Effector memory CD8-positive, alpha-beta T cell (primary cell): ENCODE results near the gene ITGAV.

Source experiments
- ATAC-seq: fragments of 150-1000 bp; cut with Tn5 transposase; replicated peaks from 2 replicates; pipeline ENCODE4 v1.10.0; 2021; ENCODE audit warnings: mild to moderate bottlenecking, moderate library complexity
- DNase-seq, 3 experiments: peaks; one replicate each; pipeline ENCODE4 v3.0.0; 2021
- H3K27ac Mint-ChIP-seq, 2 donors: one replicate each; pipeline ENCODE4 v1.8.0; 2022; ENCODE audit warnings: mild to moderate bottlenecking in 2 of 2, mixed read lengths in 2 of 2, moderate library complexity in 2 of 2
- H3K27me3 Mint-ChIP-seq, 2 donors: one replicate each; pipeline ENCODE4 v1.8.0; 2022; ENCODE audit warnings: mixed read lengths in 2 of 2
- H3K36me3 Mint-ChIP-seq: one replicate; pipeline ENCODE4 v1.8.0; 2022; ENCODE audit warnings: mild to moderate bottlenecking, moderate library complexity, mixed read lengths; ENCODE audit not compliant: insufficient read depth
- H3K4me1 Mint-ChIP-seq, 2 donors: one replicate each; pipeline ENCODE4 v1.8.0; 2022; ENCODE audit warnings: low read depth in 2 of 2, mixed read lengths in 2 of 2
- H3K4me3 Mint-ChIP-seq, 2 donors: one replicate each; pipeline ENCODE4 v1.8.0; 2022; ENCODE audit warnings: mild to moderate bottlenecking in 2 of 2, mixed read lengths in 2 of 2, moderate library complexity in 2 of 2
- H3K9me3 Mint-ChIP-seq, 2 donors: one replicate each; pipeline ENCODE4 v1.8.0; 2022; ENCODE audit warnings: mixed read lengths in 2 of 2

The ITGAV gene

DNA sequence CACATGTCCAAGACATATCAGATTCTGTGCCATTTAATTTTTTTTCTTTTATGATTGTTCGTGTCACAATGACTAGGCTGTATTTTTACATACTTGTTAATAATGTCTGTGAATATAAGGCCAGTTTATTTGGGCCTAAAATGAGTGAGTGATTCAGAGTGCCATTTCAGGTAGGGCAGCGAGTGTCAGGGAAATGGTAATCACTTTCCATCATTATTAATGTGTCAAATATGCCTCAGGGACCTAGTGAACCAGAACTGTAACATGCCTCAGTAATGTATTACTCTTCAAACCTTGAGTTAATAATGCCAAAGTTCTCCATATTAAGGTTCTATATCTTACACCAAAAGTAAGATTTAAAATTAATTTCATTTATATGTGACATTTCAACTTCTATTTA is 112.6 kb downstream of the ITGAV start:
- Mint-ChIP-seq H3K4me1 (no peaks in the 10 kb centered on the region), H3K27ac (no peak overlapping the region), H3K36me3 (no peaks in the 10 kb centered on the region), H3K4me3 (no peak overlapping the region), H3K27me3 (peaks cover 17 to 18% of the 10 kb centered on the region in 2 donors), H3K9me3 (no peaks in the 10 kb centered on the region)
- ATAC-seq, result no peak
- no peak for DNase-seq

DNA sequence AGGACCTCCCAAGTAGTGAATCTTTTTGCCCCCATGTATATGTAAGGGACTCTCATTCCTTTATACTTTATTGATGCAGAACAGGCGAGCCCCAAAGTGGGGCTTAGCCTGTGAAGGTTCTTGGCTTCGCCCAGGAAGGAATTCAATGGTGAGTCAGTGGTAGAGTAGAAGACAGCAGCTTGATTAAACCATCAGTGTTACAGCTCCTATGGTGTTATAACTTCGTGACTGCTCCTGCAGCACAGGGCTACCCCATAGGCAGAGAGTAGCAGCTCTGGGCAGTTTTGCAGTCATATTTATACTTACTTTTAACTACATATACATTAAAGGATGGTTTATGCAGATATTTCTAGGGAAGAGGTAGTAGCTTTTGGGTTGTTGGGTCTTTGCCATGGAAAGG is 115.0 kb downstream of the ITGAV start:
- Mint-ChIP-seq H3K27ac (no peak overlapping the region), H3K9me3 (no peaks in the 10 kb centered on the region), H3K4me3 (no peak overlapping the region), H3K36me3 (no peaks in the 10 kb centered on the region), H3K4me1 (no peaks in the 10 kb centered on the region), H3K27me3 (peaks cover 9 to 13% of the 10 kb centered on the region in 2 donors)
- no peak for DNase-seq
- no peak for ATAC-seq

DNA sequence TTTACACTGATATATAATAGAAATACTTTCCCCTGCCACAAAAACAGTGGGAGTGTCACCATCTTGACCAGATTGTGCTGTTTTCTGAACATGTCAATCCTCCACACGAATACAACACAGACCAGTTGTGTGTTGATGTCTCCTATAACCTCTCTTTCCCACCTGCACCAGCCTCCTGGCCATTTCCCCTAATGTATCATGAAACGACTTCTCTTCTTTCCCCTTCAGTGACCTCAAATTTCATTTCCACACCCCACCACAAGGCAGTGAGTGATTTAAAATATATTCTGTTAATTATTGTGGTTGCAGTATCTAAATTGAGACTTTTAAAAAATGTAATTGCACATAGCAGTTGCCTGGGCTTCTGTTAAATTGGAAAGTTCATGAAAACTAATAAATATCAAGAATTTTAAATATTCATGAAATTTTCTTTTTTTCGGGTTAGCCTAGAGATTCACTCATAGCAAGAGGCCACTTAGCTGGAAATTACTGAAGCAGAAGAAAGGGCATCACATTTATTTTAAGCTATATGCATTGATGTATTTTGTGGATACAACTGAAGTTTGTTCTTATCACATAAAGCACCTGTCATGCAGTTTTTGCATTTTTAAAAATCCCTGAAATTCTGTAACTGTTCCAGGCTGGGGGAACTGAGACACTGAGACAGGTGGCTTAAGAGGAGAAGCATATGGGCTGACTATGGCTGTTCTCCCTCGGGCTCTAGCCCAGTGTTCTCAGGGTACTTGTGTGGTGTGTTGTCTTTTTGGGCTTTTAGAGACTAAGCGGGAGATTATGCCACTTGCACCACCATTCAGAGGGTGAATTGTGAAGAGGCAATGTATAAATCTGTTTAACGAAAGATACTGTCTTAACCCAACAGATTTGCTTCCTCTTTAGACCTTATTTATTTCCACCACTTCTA is 119.9 kb downstream of the ITGAV start:
- Mint-ChIP-seq H3K4me3 (no peak overlapping the region), H3K27me3 (peaks cover 0 to 15% of the 10 kb centered on the region in 2 donors), H3K27ac (no peak overlapping the region), H3K36me3 (no peaks in the 10 kb centered on the region), H3K9me3 (no peaks in the 10 kb centered on the region), H3K4me1 (no peaks in the 10 kb centered on the region)
- no peak for ATAC-seq
- no peak for DNase-seq

DNA sequence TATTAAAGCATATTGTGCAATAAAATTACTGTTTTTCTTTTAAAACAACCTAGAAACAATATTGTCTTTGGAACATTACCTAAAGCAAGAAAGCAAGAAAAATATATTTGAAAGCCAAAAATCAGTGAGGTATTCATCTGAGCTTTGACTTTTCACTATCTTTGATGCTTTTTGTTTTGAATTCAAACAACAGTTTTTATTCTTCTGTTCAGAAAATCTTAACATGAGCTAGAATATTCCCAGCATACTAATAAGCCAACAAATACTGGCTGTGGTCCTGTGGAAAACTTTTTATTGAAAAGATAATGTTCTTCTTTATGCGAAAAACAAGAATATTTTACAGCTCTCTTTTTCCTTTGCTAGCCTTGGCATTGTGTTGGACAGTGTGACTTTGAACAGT is 123.8 kb downstream of the ITGAV start:
- Mint-ChIP-seq H3K4me3 (no peak overlapping the region), H3K4me1 (no peaks in the 10 kb centered on the region), H3K9me3 (no peaks in the 10 kb centered on the region), H3K27ac (no peak overlapping the region), H3K36me3 (no peaks in the 10 kb centered on the region), H3K27me3 (peaks cover 0 to 7% of the 10 kb centered on the region in 2 donors)
- DNase-seq (no peak), ATAC-seq (no peak)

DNA sequence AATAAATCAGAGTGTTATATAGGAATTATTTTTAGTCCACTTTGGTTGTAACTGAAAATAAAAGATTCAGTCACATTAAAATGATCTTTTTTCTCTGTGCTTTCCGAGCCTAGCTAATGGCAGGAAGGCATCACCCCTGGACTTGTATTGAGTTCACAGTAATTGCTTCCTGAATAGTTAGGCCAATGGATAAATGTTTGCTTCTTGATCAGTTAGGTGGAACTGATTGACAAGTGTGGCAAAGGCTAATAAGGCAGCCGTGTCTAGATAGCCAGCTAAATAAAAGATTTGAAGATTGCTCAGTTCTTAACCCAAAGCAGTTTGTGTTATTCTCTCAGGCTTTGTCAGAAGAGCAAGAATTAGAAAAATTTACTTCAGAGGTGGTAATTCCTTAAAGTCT is 124.8 kb downstream of the ITGAV start:
- H3K4me1 Mint-ChIP-seq, result no peaks in the 10 kb centered on the region
- no peak overlapping the region for H3K4me3 Mint-ChIP-seq
- no peak for ATAC-seq
- DNase-seq, result no peak
- no peaks in the 10 kb centered on the region for H3K9me3 Mint-ChIP-seq
- peaks cover 0 to 7% of the 10 kb centered on the region in 2 donors for H3K27me3 Mint-ChIP-seq
- no peaks in the 10 kb centered on the region for H3K36me3 Mint-ChIP-seq
- no peak overlapping the region for H3K27ac Mint-ChIP-seq

DNA sequence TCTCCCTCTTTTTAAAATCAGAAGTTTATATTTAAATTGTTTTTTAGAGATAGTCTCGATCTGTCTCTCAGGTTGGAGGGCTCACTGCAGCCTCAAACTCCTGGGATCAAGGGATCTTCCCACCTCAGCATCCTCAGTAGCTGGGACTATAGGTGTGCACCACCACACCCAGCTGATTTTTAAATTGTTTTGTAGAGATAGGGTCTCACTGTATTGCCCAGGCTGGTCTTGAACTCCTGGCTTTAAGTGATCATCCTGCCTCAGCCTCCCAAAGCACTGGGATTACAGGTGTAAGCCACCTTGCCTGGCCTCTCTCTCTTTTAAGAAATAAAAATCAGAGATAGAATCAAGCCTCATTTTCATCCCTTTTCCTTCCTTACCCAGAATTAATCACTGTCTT is 126.1 kb downstream of the ITGAV start:
- DNase-seq (no peak), ATAC-seq (no peak)
- Mint-ChIP-seq H3K9me3 (no peaks in the 10 kb centered on the region), H3K4me3 (no peak overlapping the region), H3K4me1 (no peaks in the 10 kb centered on the region), H3K36me3 (no peaks in the 10 kb centered on the region), H3K27me3 (peaks cover 0 to 7% of the 10 kb centered on the region in 2 donors), H3K27ac (no peak overlapping the region)

DNA sequence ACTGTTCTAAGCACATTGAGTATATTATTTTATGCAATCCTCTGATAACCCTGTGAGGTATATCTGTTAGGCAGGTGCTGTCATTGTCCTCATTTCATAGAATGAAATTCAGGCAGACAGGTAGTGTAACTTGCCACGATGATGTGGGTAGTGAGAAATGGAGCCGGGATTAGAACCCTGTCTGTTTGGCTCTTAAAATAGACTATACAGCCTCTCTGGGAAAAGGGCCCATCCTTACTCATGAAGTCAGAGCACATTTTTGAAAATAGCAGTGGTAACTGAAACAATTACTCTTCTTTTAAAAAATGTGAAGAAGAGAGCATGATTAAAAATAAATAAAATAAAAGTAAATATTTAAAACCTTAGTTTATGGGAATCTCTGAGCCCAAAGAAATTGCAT is 127.0 kb downstream of the ITGAV start:
- H3K4me1 Mint-ChIP-seq, result no peaks in the 10 kb centered on the region
- no peaks in the 10 kb centered on the region for H3K9me3 Mint-ChIP-seq
- H3K27ac Mint-ChIP-seq, result no peak overlapping the region
- DNase-seq (no peak), ATAC-seq (no peak)
- H3K4me3 Mint-ChIP-seq, result no peak overlapping the region
- H3K27me3 Mint-ChIP-seq, result peaks cover 0 to 7% of the 10 kb centered on the region in 2 donors
- H3K36me3 Mint-ChIP-seq, result no peaks in the 10 kb centered on the region

DNA sequence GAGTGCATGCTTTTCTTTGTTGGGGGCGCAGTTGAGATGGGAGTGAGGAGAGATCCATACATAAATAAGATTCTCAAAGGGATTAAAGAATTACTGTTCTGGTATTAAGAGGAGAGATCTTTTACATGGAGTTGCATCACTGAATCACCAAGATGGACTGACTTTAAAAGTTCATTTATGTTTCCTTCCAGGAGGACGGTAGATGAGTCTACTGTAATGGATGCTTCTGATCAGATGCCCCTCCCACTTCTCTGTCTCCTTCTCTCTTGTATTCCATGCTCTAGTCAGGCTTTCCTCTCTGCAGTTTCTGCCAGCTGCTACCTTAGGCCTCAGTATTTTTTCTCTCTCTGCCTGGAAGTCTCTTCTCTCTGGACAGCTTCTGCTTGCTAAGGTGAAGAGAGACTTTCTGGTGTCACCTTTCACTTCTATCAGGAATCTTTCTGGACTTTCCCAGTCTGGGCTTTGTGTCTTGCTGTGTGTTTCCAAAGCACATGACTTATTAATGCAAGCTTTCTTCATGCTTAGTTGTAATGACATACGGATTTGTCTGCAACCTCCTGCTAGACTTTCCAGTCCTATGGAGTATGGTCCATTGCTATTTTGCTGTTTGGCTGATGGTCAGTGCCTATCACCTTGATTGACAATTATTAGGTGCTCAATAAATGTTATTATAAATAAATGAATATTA is 127.6 kb downstream of the ITGAV start:
- Mint-ChIP-seq H3K27me3 (peaks cover 0 to 7% of the 10 kb centered on the region in 2 donors), H3K27ac (no peak overlapping the region), H3K9me3 (no peaks in the 10 kb centered on the region), H3K4me3 (no peak overlapping the region), H3K4me1 (no peaks in the 10 kb centered on the region), H3K36me3 (no peaks in the 10 kb centered on the region)
- DNase-seq (no peak), ATAC-seq (no peak)

DNA sequence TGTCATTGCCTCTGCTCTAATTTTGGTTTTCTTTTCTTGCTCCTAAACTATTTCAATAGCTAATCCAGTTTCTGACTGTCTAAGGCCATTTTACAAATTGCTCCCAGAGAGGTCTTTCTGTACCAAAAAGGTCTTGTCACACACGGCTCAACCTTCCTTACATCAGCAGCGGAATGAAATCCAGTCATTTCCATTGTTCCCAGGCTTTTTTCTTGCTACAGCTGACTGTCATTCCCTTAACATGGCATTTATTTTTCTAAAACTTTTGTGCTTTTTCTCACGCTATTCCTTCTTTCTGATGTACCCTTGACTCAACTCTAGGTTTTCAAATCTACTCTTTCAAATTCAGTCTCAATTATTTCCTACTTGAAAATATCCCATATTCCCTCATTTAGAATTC is 128.3 kb downstream of the ITGAV start:
- Mint-ChIP-seq H3K27me3 (no peaks in the 10 kb centered on the region), H3K4me3 (no peak overlapping the region), H3K9me3 (no peaks in the 10 kb centered on the region), H3K27ac (no peak overlapping the region), H3K4me1 (no peaks in the 10 kb centered on the region), H3K36me3 (no peaks in the 10 kb centered on the region)
- no peak for DNase-seq
- ATAC-seq, result no peak

DNA sequence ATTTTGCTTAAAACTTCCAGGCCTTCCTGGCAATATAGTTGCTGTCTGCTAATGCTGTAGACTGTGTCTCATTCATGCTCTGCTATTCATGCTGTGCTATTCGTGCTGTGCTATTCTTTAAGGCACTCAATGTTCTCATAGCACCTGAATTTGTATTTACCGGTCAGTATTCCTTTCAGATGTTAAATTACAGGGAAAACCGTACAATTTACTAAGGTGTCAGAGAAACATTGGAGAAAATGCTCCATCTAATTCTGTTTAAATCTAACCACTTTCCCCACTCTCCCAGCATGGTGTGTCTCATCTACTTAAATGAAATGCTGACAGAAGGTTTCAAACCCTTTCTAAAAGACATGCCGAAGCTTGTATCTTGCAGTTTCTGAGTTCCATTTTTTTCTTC is 129.0 kb downstream of the ITGAV start:
- H3K9me3 Mint-ChIP-seq, result no peaks in the 10 kb centered on the region
- H3K4me3 Mint-ChIP-seq, result no peak overlapping the region
- no peak for DNase-seq

DNA sequence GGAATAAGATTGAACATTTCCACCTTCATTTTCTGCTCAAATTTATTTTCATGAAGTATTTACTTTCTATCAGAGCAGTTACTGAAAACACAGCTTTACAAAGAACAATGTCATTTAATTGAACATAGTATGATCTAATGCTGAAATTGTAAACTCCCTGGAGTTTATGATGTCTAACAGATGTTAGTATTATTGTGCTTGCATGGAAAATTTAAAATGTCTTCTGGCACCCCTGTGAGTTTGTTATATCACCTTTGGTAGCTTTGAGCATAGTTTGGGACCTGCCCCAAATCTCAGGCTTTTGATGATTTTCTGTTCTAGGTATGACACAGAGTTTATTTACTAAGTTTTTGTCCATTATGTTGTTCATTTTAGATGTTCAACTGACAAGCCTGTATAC is 132.1 kb downstream of the ITGAV start:
- DNase-seq (no peak), ATAC-seq (no peak)
- no peaks in the 10 kb centered on the region for H3K36me3 Mint-ChIP-seq
- H3K27ac Mint-ChIP-seq, result no peak overlapping the region
- H3K4me1 Mint-ChIP-seq, result no peaks in the 10 kb centered on the region
- H3K4me3 Mint-ChIP-seq, result no peak overlapping the region
- no peaks in the 10 kb centered on the region for H3K27me3 Mint-ChIP-seq
- H3K9me3 Mint-ChIP-seq, result no peaks in the 10 kb centered on the region

More for the DNA sequence above, 129.0 kb downstream of the ITGAV start:
- no peak overlapping the region for H3K27ac Mint-ChIP-seq
- no peaks in the 10 kb centered on the region for H3K4me1 Mint-ChIP-seq
- H3K27me3 Mint-ChIP-seq, result no peaks in the 10 kb centered on the region
- H3K36me3 Mint-ChIP-seq, result no peaks in the 10 kb centered on the region
- no peak for ATAC-seq

DNA sequence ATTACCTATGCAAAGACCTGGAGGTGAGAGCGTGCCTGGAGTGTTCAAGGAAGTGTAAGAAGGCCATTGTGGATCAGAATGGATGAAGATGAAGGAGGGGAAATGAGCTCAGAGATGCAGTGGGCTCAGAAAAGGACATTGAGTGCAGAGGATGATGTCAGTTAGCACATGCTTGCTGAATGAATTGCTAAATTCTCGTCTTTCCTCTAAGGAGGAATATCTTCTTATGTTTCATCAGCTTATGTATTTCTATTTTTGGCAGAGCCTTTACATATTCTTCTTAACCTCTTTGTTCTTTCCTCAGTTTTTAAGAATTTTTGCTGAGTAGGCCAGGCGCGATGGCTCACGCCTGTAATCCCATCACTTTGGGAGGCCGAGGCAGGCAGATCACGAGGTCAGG is 134.9 kb downstream of the ITGAV start:
- Mint-ChIP-seq H3K36me3 (no peaks in the 10 kb centered on the region), H3K27me3 (no peaks in the 10 kb centered on the region), H3K4me1 (no peaks in the 10 kb centered on the region), H3K4me3 (no peak overlapping the region), H3K9me3 (no peaks in the 10 kb centered on the region), H3K27ac (no peak overlapping the region)
- ATAC-seq (no peak), DNase-seq (no peak)

DNA sequence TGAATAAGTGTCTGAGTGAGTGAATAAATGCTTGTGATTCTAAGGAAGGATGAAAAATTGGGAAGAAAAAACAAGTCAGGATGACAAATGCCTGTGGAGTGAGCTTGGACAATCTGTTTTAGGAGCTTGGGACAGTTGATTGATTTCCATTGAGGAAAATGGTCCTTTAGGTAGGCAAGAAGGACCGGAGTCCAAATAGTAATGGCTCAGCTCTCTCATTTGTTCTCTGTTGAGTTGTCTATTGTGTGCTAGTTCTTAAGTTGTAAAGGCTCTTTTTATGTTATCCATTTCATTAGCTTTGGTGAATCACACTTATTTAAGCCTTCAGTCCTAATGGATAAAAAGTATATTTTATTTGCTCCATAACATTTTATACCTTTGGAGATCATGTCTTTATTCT is 135.9 kb downstream of the ITGAV start:
- Mint-ChIP-seq H3K9me3 (no peaks in the 10 kb centered on the region), H3K27ac (no peak overlapping the region), H3K4me1 (no peaks in the 10 kb centered on the region), H3K4me3 (no peak overlapping the region), H3K36me3 (no peaks in the 10 kb centered on the region), H3K27me3 (no peaks in the 10 kb centered on the region)
- ATAC-seq, result no peak
- DNase-seq, result no peak

DNA sequence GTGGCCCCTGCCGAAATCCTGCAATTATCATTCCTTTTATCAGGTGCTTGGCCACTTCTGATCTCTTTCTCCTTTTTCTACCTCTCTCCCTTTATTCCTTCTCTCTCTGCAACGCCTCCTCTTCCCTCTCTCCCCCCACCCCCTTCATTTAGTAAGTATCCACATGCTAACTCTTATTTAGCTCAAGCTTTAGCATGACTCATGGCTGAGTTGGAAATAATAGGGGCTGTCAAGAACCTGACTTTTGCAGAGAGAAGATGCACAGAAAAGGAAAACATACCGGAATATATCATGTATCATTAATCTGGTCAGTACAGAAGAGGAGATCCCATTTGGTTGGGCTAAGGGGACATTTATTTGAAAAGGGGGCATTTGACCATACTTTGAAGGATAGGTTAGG is 137.1 kb downstream of the ITGAV start:
- DNase-seq (no peak), ATAC-seq (no peak)
- no peak overlapping the region for H3K27ac Mint-ChIP-seq
- H3K36me3 Mint-ChIP-seq, result no peaks in the 10 kb centered on the region
- H3K4me3 Mint-ChIP-seq, result no peak overlapping the region
- no peaks in the 10 kb centered on the region for H3K9me3 Mint-ChIP-seq
- no peaks in the 10 kb centered on the region for H3K27me3 Mint-ChIP-seq
- no peaks in the 10 kb centered on the region for H3K4me1 Mint-ChIP-seq
